Measurements from ENCODE around the gene CDC14A.
"Not testable (repeated sequence)": the region's sequence is repeated elsewhere in the genome, so short reads cannot be mapped to it uniquely, and the experiment has no call there.

- not testable (repeated sequence) for TF ChIP-seq CTCF (IDR thresholded peaks at IDR 0.05; ENCODE audit: poor library complexity); EZH2 (IDR thresholded peaks at IDR 0.05; ENCODE audit: borderline replicate concordance)
These were observed 17.0 kb downstream of the CDC14A start for GRCh38 chr1:100369339-100369738.

Measured in hepatocyte (in vitro differentiated cells).